ENCODE results near the gene FXYD3.

FXYD3 gene

DNA sequence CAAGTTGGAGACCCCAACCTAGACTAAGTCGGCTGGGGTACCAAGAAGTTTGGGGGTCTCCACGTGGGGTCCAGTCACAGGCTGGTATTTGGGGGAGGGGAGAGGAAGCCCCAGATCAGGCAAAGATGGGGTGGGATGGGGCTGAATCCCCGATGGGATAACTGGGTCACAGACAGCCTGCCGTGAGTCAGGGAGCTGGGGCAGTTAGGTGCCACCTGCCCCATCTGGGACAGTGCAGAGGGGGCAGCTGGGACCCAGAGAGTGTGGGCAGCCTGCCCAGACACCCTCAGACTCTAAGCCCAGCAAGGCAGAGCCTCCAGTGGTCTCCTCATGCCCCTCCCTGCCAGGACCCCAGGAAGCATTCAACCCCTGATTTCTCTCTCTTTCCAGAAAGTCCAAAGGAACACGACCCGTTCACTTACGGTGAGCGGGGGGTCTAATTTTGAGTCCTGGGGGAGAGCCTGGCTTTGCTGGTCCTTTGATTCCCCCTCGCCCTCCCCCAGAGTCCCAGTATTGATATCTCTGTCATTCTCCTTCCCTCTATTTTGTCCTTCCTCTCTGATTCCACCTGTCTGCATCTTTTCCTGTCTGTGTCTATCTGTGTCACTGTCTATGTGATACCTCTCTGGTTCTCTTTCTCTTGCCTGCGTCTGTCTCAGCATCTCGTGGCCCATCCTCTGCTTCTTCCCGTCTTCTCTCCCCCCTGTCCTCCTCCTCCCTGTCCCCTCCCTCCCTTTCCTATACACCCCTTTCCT is 24.8 kb downstream of the FXYD3 start:
- no peak for DNase-seq (ENCODE audit: low spot score)
- TF ChIP-seq, protein P1, sequence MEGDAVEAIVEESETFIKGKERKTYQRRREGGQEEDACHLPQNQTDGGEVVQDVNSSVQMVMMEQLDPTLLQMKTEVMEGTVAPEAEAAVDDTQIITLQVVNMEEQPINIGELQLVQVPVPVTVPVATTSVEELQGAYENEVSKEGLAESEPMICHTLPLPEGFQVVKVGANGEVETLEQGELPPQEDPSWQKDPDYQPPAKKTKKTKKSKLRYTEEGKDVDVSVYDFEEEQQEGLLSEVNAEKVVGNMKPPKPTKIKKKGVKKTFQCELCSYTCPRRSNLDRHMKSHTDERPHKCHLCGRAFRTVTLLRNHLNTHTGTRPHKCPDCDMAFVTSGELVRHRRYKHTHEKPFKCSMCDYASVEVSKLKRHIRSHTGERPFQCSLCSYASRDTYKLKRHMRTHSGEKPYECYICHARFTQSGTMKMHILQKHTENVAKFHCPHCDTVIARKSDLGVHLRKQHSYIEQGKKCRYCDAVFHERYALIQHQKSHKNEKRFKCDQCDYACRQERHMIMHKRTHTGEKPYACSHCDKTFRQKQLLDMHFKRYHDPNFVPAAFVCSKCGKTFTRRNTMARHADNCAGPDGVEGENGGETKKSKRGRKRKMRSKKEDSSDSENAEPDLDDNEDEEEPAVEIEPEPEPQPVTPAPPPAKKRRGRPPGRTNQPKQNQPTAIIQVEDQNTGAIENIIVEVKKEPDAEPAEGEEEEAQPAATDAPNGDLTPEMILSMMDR (IDR thresholded peaks at IDR 0.05; ENCODE audit: extremely low read depth, missing control alignments), result no peak

DNA sequence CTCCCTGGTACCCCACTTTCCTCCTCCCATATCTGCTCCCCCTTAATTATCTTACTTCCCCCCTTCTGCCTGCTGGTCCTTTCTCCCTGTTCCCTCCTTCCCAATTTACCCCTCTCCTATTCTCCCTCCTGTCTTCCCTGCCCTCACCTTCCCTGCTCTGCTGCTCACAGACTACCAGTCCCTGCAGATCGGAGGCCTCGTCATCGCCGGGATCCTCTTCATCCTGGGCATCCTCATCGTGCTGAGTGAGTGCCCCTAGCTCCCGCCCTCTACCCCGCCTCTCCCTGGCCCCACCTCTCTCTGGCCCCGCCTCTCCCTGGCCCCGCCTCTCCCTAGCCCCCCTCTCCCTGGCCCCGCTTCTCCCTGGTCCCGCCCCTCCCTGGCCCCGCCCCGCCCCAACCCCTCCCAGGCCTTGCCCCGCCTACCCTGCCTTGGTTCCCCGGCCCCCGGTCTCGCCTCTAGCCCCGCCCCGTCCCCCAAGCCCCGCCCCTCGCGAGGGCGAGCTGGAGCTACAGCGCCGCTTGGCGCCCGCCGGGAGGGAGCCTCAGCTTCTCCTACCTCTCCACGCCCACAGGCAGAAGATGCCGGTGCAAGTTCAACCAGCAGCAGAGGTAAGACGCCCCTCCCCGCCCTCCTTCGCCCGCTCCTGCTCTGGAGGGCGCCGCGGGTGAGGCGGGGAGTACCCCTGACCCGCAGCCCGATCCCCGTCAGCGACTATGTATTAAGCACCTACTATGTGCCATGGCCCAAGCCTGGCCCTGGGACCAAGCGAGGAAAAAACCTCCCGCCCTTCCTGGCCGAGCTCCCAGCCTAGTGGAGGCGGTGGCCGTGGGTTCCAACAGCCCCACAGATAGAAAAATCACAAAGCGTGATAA is 25.6 kb downstream of the FXYD3 start:
- TF ChIP-seq, protein P1 (IDR thresholded peaks at IDR 0.05; ENCODE audit: extremely low read depth, missing control alignments), result no peak
- DNase-seq (ENCODE audit: low spot score), result peak; percentile 100

- DNase-seq (ENCODE audit: low spot score), result no peak
- TF ChIP-seq, protein P1 (IDR thresholded peaks at IDR 0.05; ENCODE audit: extremely low read depth, missing control alignments), result no peak
These were observed 26.4 kb downstream of the FXYD3 start for GRCh38 chr19:35141837-35142605.

- TF ChIP-seq, protein P1 (IDR thresholded peaks at IDR 0.05; ENCODE audit: extremely low read depth, missing control alignments), result peak; percentile 58
- DNase-seq (ENCODE audit: low spot score), result peak; percentile 83
These were observed 27.1 kb downstream of the FXYD3 start for GRCh38 chr19:35142606-35143230.

GRCh38 chr19:35143231-35143715 is 27.6 kb downstream of the FXYD3 start, which contains the start of gene FXYD7:
TSS of gene FXYD7 (plus strand) at chr19:35143255. CDS start at chr19:35143334, 79 bp downstream.
- TF ChIP-seq, protein P1 (IDR thresholded peaks at IDR 0.05; ENCODE audit: extremely low read depth, missing control alignments), result no peak
- no peak for DNase-seq (ENCODE audit: low spot score)

- TF ChIP-seq, protein P1 (IDR thresholded peaks at IDR 0.05; ENCODE audit: extremely low read depth, missing control alignments), result no peak
These were observed 28.2 kb downstream of the FXYD3 start for GRCh38 chr19:35143818-35144217.

More at GRCh38 chr19:35143818-35144217, 28.2 kb downstream of the FXYD3 start:
- no peak for DNase-seq (ENCODE audit: low spot score)
